K562 (cell line): ENCODE measurements around the gene MPV17L2. TPM values are rescaled to one million over a fixed set of nuclear protein-coding genes. Genes with fewer than 3 reads are reported as not detected.

Source experiments
- CHD1 ChIP-seq: fragments of 200-600 bp; sonication (generic); IDR thresholded peaks from one replicate; pipeline ENCODE4 v1.6.1; 2012; ENCODE audit warnings: mild to moderate bottlenecking, moderate library complexity, low read length, inconsistent platforms
- FOS ChIP-seq: IDR thresholded peaks from 3 replicates; pipeline ENCODE4 v1.6.1; 2011; ENCODE audit not compliant: insufficient read length; ENCODE audit errors: extremely low read depth
- HEY1 ChIP-seq: fragments of 250-450 bp; sonication (Bioruptor Pico); IDR thresholded peaks from 2 replicates; pipeline ENCODE4 v1.5.0; 2020; ENCODE audit warnings: mild to moderate bottlenecking, moderate library complexity, borderline replicate concordance
- MBD1 ChIP-seq: fragments of 250-450 bp; sonication (Bioruptor Pico); IDR thresholded peaks from 2 replicates; pipeline ENCODE4 v1.8.0; 2022; ENCODE audit warnings: inconsistent platforms
- MLX ChIP-seq, 2 experiments: fragments of 450-650 bp in 1 of 2; sonication (generic) in 1 of 2; formaldehyde crosslinking; conservative IDR thresholded peaks; 2 replicates each; pipeline versions ENCODE4 v1.4.0 to v1.8.1; 2020 to 2022; ENCODE audit warnings: mild to moderate bottlenecking in 1 of 2, missing genetic modification reagents in 1 of 2
- PKNOX1 ChIP-seq: fragments of 450-650 bp; IDR thresholded peaks from 2 replicates; pipeline ENCODE4 v1.6.1; 2016
- RFX1 ChIP-seq: fragments of 450-650 bp; IDR thresholded peaks from 2 replicates; pipeline ENCODE4 v1.6.1; 2016; ENCODE audit warnings: mild to moderate bottlenecking, moderate library complexity
- TAF9B ChIP-seq: fragments of 450-650 bp; IDR thresholded peaks from 2 replicates; pipeline ENCODE4 v1.6.1; 2018; ENCODE audit warnings: mild to moderate bottlenecking; ENCODE audit not compliant: partially characterized antibody
- XRCC3 ChIP-seq: fragments of 450-650 bp; IDR thresholded peaks from 2 replicates; pipeline ENCODE4 v1.6.1; 2017; ENCODE audit warnings: mild to moderate bottlenecking, moderate library complexity
- ZBTB17 ChIP-seq: fragments of 450-650 bp; formaldehyde crosslinking; IDR thresholded peaks from 2 replicates; pipeline ENCODE4 v1.4.0; 2020; ENCODE audit warnings: mild to moderate bottlenecking
- ZBTB49 ChIP-seq: sonication (generic); formaldehyde crosslinking; IDR thresholded peaks from 2 replicates; pipeline ENCODE4 v1.8.0; 2022; ENCODE audit warnings: missing genetic modification reagents, mild to moderate bottlenecking, borderline replicate concordance
- ZBTB7A ChIP-seq: IDR thresholded peaks from 2 replicates; pipeline ENCODE4 v1.6.1; 2011; ENCODE audit warnings: low read depth, mild to moderate bottlenecking, low read length, moderate library complexity, borderline replicate concordance; ENCODE audit not compliant: control insufficient read depth
- ZNF146 ChIP-seq: IDR thresholded peaks from one replicate; pipeline ENCODE4 v1.6.1; 2018; ENCODE audit warnings: missing compliant biosample characterization; ENCODE audit not compliant: unreplicated experiment
- ZNF174 ChIP-seq: fragments of 250-450 bp; sonication (Bioruptor Pico); IDR thresholded peaks from 2 replicates; pipeline ENCODE4 v1.4.0; 2020; ENCODE audit warnings: mild to moderate bottlenecking
- ZNF239 ChIP-seq: fragments of 250-450 bp; sonication (Bioruptor Pico); IDR thresholded peaks from 2 replicates; pipeline ENCODE4 v1.4.0; 2020; ENCODE audit warnings: mild to moderate bottlenecking
- ZNF263 ChIP-seq: sonication (generic); formaldehyde crosslinking; IDR thresholded peaks from 2 replicates; pipeline ENCODE4 v1.8.0; 2022; ENCODE audit warnings: mild to moderate bottlenecking, missing genetic modification reagents, borderline replicate concordance
- ZNF277 ChIP-seq: fragments of 250-450 bp; sonication (Bioruptor Pico); IDR thresholded peaks from 2 replicates; pipeline ENCODE4 v1.8.0; 2022; ENCODE audit warnings: inconsistent platforms, mild to moderate bottlenecking, moderate library complexity, borderline replicate concordance
- ZNF512 ChIP-seq: IDR thresholded peaks from 2 replicates; pipeline ENCODE4 v1.6.1; 2016; ENCODE audit warnings: missing genetic modification characterization, missing compliant biosample characterization
- polyA plus RNA-seq, 8 experiments: library from polyadenylated mRNA; depleted of rRNA in 4 of 8; stranded (reverse) in 5 of 8; unstranded in 3 of 8; fragments of >200 nt; fragmentation: Nextera tagmentation in 2 of 8; fragmentation: Illumina TruSeq in 1 of 8; extraction: Ambion mirVana in 2 of 8; extraction: Trizol in 1 of 8; gene quantifications; 2 replicates each; pipeline versions ENCODE4 v1.2.1 to v1.2.3, GENCODE V29; 2011 to 2014; ENCODE audit warnings: inconsistent platforms in 1 of 8, missing spikeins in 1 of 8
- total RNA-seq, 7 experiments: library from RNA; depleted of rRNA in 6 of 7; stranded (reverse); fragments of >200 nt in 6 of 7; fragmentation: Illumina TruSeq in 2 of 7; extraction: Trizol in 2 of 7; gene quantifications; 2 replicates each; pipeline versions ENCODE4 v1.2.1 to v1.2.3, GENCODE V29; 2011 to 2021; ENCODE audit warnings: low replicate concordance in 1 of 7

Gene MPV17L2
- total and polyA plus RNA-seq, 9 of the 15 experiments (the other 6 are each of a cell fraction or from before 2014, with no cell fraction given), result 10.6 to 60.2 (median 28.5) TPM

GRCh38 chr19:18223860-18224524, 31.0 kb downstream of the MPV17L2 start (continued):
- TF ChIP-seq ZNF263 (peak; percentile 90), ZNF277 (CRISPR knock-in tag) (no peak), FOS (no peak), ZNF146 (CRISPR knock-in tag) (no peak), ZBTB7A (peak; percentile 93), HEY1 (CRISPR knock-in tag) (no peak), CHD1 (peak; percentile 66), ZBTB17 (CRISPR knock-in tag) (peak; percentile 63), ZNF239 (CRISPR knock-in tag) (peak; percentile 5; the same call in 1 of the 2 replicates), TAF9B (no peak), ZNF174 (CRISPR knock-in tag) (no peak), ZBTB49 (CRISPR knock-in tag) (no peak), MLX (CRISPR knock-in tag; conservative IDR thresholded peaks at IDR 0.05) (0 out of 4 replicates have a peak, but pooled peaks of 1 of the 2 experiments have one; percentile 55), PKNOX1 (peak; percentile 79), XRCC3 (no peak), MBD1 (CRISPR knock-in tag) (no peak), RFX1 (no peak), ZNF512 (no peak)
